GM12878 (cell line): Measurements from ENCODE around the gene OR4C11. TPM values are rescaled to one million over a fixed set of nuclear protein-coding genes. Genes with fewer than 3 reads are reported as not detected.

Source experiments
- ATAC-seq: fragments of 200-7000 bp; cut with Tn5 transposase; 3 replicates; pipeline ENCODE4 v1.9.1; 2020; ENCODE audit warnings: mild to moderate bottlenecking, moderate library complexity
- BruUV-seq: library from RNA; stranded (reverse); fragments of 400-500 nt; replicated peaks from 2 replicates; lab custom pipeline; 2021; lab: Mats Ljungman, UMichigan
- CTCF ChIA-PET: fragments of 300-600 bp; sonication (Branson Sonifier 250); formaldehyde crosslinking; extraction: SDS; loops from one replicate; lab custom pipeline; 2021; ENCODE audit warnings: inconsistent platforms; lab: Yijun Ruan, JAX
- POLR2A ChIA-PET: fragments of 350-600 bp; formaldehyde crosslinking; extraction: SDS; loops from one replicate; lab custom pipeline; 2021; ENCODE audit warnings: inconsistent platforms; lab: Charles Lee
- RAD21 ChIA-PET: fragments of 300-600 bp; sonication (Branson Sonifier 250); formaldehyde crosslinking; loops from one replicate; lab custom pipeline; 2023; ENCODE audit warnings: antibody characterized with exemption; ENCODE audit not compliant: unreplicated experiment; lab: Charles Lee
- SMC1A ChIA-PET: fragments of 300-600 bp; sonication (Branson Sonifier 250); formaldehyde crosslinking; loops from one replicate; lab custom pipeline; 2023; ENCODE audit not compliant: unreplicated experiment, uncharacterized antibody; lab: Charles Lee
- DNase-seq: peaks from one replicate; pipeline ENCODE4 v3.0.0-alpha.2; 2011; ENCODE audit warnings: low read depth, low spot score
- FAIRE-seq: peaks from 3 replicates; lab custom pipeline; 2011; peaks lifted over from hg19 to GRCh38; lab: Jason Lieb, UNC
- H2AFZ ChIP-seq: 2 replicates; pipeline ENCODE4 v1.6.0; 2011; ENCODE audit warnings: low read depth, low read length, control low read depth; ENCODE audit not compliant: control insufficient read depth
- H3K27ac ChIP-seq: 2 replicates; pipeline ENCODE4 v1.5.1; 2011; ENCODE audit warnings: control low read depth; ENCODE audit not compliant: control insufficient read depth, insufficient read depth
- H3K27me3 ChIP-seq, 2 experiments: replicated peaks in 1 of 2; 2 replicates each; pipeline versions ENCODE4 v1.6.0 to v1.6.1; 2011; ENCODE audit warnings: low read length in 1 of 2; ENCODE audit not compliant: control insufficient read depth in 2 of 2, insufficient read depth in 2 of 2
- H3K36me3 ChIP-seq, 2 experiments: 2 replicates each; pipeline ENCODE4 v1.5.1; 2011; ENCODE audit warnings: low read length in 1 of 2; ENCODE audit not compliant: control insufficient read depth in 2 of 2, insufficient read depth in 2 of 2
- H3K4me1 ChIP-seq: 2 replicates; pipeline ENCODE4 v1.6.1; 2011; ENCODE audit warnings: mild to moderate bottlenecking, low read length, moderate library complexity, mixed read lengths; ENCODE audit not compliant: control insufficient read depth, insufficient read depth
- H3K4me2 ChIP-seq: 2 replicates; pipeline ENCODE4 v1.6.0; 2011; ENCODE audit warnings: control low read depth; ENCODE audit not compliant: control insufficient read depth, insufficient read depth
- H3K4me3 ChIP-seq: fragments of 200-600 bp; sonication (generic); 2 replicates; pipeline ENCODE4 v1.5.1; 2016
- H3K79me2 ChIP-seq: 2 replicates; pipeline ENCODE4 v1.6.0; 2011; ENCODE audit warnings: low read length; ENCODE audit not compliant: control insufficient read depth, insufficient read depth
- H3K9ac ChIP-seq: 2 replicates; pipeline ENCODE4 v1.8.0; 2011; ENCODE audit warnings: low read length, control low read depth, mixed read lengths; ENCODE audit not compliant: control insufficient read depth, insufficient read depth
- H3K9me3 ChIP-seq: replicated peaks from 3 replicates; pipeline ENCODE4 v1.5.1; 2011; ENCODE audit warnings: mild to moderate bottlenecking, low read length; ENCODE audit not compliant: control insufficient read depth, insufficient read depth
- H4K20me1 ChIP-seq: 2 replicates; pipeline ENCODE4 v1.6.0; 2011; ENCODE audit not compliant: control insufficient read depth, insufficient read depth
- CEBPB ChIP-seq, 2 experiments: fragments of 150-350 bp in 1 of 2; IDR thresholded peaks; 2 replicates each; pipeline ENCODE4 v1.6.1; 2012 to 2014; ENCODE audit warnings: low read depth in 2 of 2, low read length in 2 of 2, borderline replicate concordance in 1 of 2, inconsistent platforms in 1 of 2
- HDAC6 ChIP-seq: fragments of 200-600 bp; sonication (generic); IDR thresholded peaks from one replicate; pipeline ENCODE4 v1.8.0; 2017; ENCODE audit warnings: antibody characterized with exemption; ENCODE audit not compliant: unreplicated experiment
- YBX1 ChIP-seq: fragments of 450-650 bp; IDR thresholded peaks from 2 replicates; pipeline ENCODE4 v1.6.1; 2016; ENCODE audit warnings: antibody characterized with exemption
- in situ Hi-C: fragments of 300-500 bp; cut with MboI; formaldehyde crosslinking; loops from 9 replicates; pipeline ENCODE4 v1.14.3; 2018; ENCODE audit warnings: mixed read lengths
- intact Hi-C: fragments of 100-400 bp; cut with micrococcal nuclease; formaldehyde crosslinking; loops from one replicate; pipeline ENCODE4 v1.14.2; 2022; ENCODE audit not compliant: unreplicated experiment
- polyA plus RNA-seq, 11 experiments: library from polyadenylated mRNA; depleted of rRNA in 4 of 11; unstranded in 6 of 11; stranded (reverse) in 5 of 11; fragments of >200 nt; fragmentation: Nextera tagmentation in 4 of 11; fragmentation: Illumina TruSeq in 1 of 11; extraction: Ambion mirVana in 4 of 11; extraction: Trizol in 1 of 11; gene quantifications; 1 replicate in 1 of 11; 2 replicates in 10 of 11; pipeline versions ENCODE4 v1.2.1 to v1.2.3, GENCODE V29; 2011 to 2016; ENCODE audit warnings: inconsistent platforms in 2 of 11, missing spikeins in 2 of 11, low read depth in 1 of 11
- total RNA-seq, 4 experiments: library from RNA; depleted of rRNA in 3 of 4; stranded (reverse); fragments of >200 nt in 3 of 4; fragmentation: Illumina TruSeq in 1 of 4; extraction: Trizol in 1 of 4; gene quantifications; 2 replicates each; pipeline versions ENCODE4 v1.2.1 to v1.2.3, GENCODE V29; 2013 to 2021
- TF ChIP-seq, protein P1 (sequence below): IDR thresholded peaks from 2 replicates; pipeline ENCODE4 v1.6.1; 2011; ENCODE audit warnings: low read depth, low read length, improper control_type of control experiment, borderline replicate concordance
- TF ChIP-seq, protein P2 (sequence below): fragments of 450-650 bp; IDR thresholded peaks from 2 replicates; pipeline ENCODE4 v1.6.1; 2017; ENCODE audit warnings: antibody characterized with exemption, mild to moderate bottlenecking, moderate library complexity

Gene OR4C11
- total and polyA plus RNA-seq, 10 of the 15 experiments (the other 5 are each of a cell fraction or from before 2014, with no cell fraction given): not detected

DNA sequence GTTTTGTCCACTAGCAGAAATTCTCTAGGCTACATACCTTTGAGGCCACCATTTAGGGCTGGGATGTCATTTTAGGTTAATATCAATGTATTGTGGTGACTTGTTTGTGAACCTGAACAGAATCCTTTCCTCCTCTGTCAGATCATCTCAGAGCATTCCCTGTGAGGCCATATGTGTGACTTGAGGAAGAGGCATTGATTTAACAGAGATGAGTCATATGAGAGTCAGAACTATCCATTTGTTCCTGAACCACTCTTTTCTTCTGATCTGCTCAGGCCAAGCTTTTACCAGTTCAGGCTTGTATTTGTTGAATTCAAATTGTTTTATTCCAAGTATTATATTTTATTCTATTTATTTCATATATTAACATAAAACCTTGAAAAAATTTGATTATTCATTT lies 47.7 kb upstream of the OR4C11 start:
- TF ChIP-seq CEBPB (IDR thresholded peaks at IDR 0.05; ENCODE audit: borderline replicate concordance in 1 of 2, low read depth in 2 of 2, low read length in 2 of 2) (no peak), YBX1 (no peak), HDAC6 (no peak)
- TF ChIP-seq, protein P1, sequence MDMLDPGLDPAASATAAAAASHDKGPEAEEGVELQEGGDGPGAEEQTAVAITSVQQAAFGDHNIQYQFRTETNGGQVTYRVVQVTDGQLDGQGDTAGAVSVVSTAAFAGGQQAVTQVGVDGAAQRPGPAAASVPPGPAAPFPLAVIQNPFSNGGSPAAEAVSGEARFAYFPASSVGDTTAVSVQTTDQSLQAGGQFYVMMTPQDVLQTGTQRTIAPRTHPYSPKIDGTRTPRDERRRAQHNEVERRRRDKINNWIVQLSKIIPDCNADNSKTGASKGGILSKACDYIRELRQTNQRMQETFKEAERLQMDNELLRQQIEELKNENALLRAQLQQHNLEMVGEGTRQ: no peak
- TF ChIP-seq, protein P2, sequence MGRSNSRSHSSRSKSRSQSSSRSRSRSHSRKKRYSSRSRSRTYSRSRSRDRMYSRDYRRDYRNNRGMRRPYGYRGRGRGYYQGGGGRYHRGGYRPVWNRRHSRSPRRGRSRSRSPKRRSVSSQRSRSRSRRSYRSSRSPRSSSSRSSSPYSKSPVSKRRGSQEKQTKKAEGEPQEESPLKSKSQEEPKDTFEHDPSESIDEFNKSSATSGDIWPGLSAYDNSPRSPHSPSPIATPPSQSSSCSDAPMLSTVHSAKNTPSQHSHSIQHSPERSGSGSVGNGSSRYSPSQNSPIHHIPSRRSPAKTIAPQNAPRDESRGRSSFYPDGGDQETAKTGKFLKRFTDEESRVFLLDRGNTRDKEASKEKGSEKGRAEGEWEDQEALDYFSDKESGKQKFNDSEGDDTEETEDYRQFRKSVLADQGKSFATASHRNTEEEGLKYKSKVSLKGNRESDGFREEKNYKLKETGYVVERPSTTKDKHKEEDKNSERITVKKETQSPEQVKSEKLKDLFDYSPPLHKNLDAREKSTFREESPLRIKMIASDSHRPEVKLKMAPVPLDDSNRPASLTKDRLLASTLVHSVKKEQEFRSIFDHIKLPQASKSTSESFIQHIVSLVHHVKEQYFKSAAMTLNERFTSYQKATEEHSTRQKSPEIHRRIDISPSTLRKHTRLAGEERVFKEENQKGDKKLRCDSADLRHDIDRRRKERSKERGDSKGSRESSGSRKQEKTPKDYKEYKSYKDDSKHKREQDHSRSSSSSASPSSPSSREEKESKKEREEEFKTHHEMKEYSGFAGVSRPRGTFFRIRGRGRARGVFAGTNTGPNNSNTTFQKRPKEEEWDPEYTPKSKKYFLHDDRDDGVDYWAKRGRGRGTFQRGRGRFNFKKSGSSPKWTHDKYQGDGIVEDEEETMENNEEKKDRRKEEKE: no peak

More for the DNA sequence above, 47.7 kb upstream of the OR4C11 start:
- no peak overlapping the region for H3K9ac ChIP-seq
- no peaks in the 10 kb centered on the region for H3K27me3 ChIP-seq
- in situ Hi-C loops (no loop called here), intact Hi-C loops (loop anchor here (5.0 kb wide), 1 partner anchor 52 kb away; no protein-coding TSS in a partner anchor)
- no peak overlapping the region for H3K4me3 ChIP-seq
- H2AFZ ChIP-seq: no peak overlapping the region
- H3K36me3 ChIP-seq: no peaks in the 10 kb centered on the region
- H3K27ac ChIP-seq: no peak overlapping the region
- ATAC-seq: no peak
- no peaks in the 10 kb centered on the region for H3K79me2 ChIP-seq
- DNase-seq: no peak
- H3K4me1 ChIP-seq: no peaks in the 10 kb centered on the region
- no TSS peak for BruUV-seq
- no peak overlapping the region for H3K4me2 ChIP-seq
- RAD21 ChIA-PET: no interaction called here
- POLR2A ChIA-PET: no interaction called here
- no peak for FAIRE-seq
- no peaks in the 10 kb centered on the region for H4K20me1 ChIP-seq
- CTCF ChIA-PET: no interaction called here
- SMC1A ChIA-PET: no interaction called here
- H3K9me3 ChIP-seq: no peaks in the 10 kb centered on the region
